Nephron (organoid): ENCODE results near the gene AFTPH.

Experiments used
- H3K27ac Mint-ChIP-seq, 3 experiments: 2 replicates each; pipeline ENCODE4 v1.8.0; 2020; ENCODE audit warnings: mixed read lengths in 3 of 3, mild to moderate bottlenecking in 2 of 3, moderate library complexity in 1 of 3
- H3K27me3 Mint-ChIP-seq: 2 replicates; pipeline ENCODE4 v1.8.0; 2021; ENCODE audit warnings: low read depth, mild to moderate bottlenecking, moderate library complexity, mixed read lengths
- H3K36me3 Mint-ChIP-seq: 2 replicates; pipeline ENCODE4 v1.8.0; 2020; ENCODE audit warnings: low read depth, mixed read lengths
- H3K4me1 Mint-ChIP-seq: 2 replicates; pipeline ENCODE4 v1.8.0; 2020; ENCODE audit warnings: mixed read lengths
- H3K4me3 Mint-ChIP-seq, 3 experiments: 2 replicates each; pipeline ENCODE4 v1.8.0; 2020; ENCODE audit warnings: mild to moderate bottlenecking in 3 of 3, mixed read lengths in 3 of 3, moderate library complexity in 2 of 3
- H3K9me3 Mint-ChIP-seq: 2 replicates; pipeline ENCODE4 v1.8.0; 2020; ENCODE audit warnings: mixed read lengths
- CTCF ChIP-seq, 3 experiments: fragments of 200-600 bp; sonication (generic); IDR thresholded peaks; one replicate each; pipeline ENCODE4 v1.5.0; 2021; ENCODE audit warnings: antibody characterized with exemption in 3 of 3; ENCODE audit not compliant: unreplicated experiment in 3 of 3

Gene AFTPH

GRCh38 chr2:64485961-64486360 is 38.2 kb upstream of the AFTPH start:
- no peaks in the 10 kb centered on the region for H3K36me3 Mint-ChIP-seq
- no peaks in the 10 kb centered on the region for H3K9me3 Mint-ChIP-seq

GRCh38 chr2:64487256-64488049 is 36.7 kb upstream of the AFTPH start:
- H3K36me3 Mint-ChIP-seq = no peaks in the 10 kb centered on the region
- no peaks in the 10 kb centered on the region for H3K9me3 Mint-ChIP-seq
- TF ChIP-seq CTCF (IDR thresholded peaks at IDR 0.05; ENCODE audit: unreplicated experiment in 3 of 3) = no peak
- H3K4me3 Mint-ChIP-seq = no peak overlapping the region
- H3K27ac Mint-ChIP-seq = no peak overlapping the region
- peaks cover 5% of the 10 kb centered on the region for H3K4me1 Mint-ChIP-seq
- peaks cover 16% of the 10 kb centered on the region for H3K27me3 Mint-ChIP-seq

More at GRCh38 chr2:64485961-64486360, 38.2 kb upstream of the AFTPH start:
- no peak overlapping the region for H3K27ac Mint-ChIP-seq
- H3K4me1 Mint-ChIP-seq = peaks cover 5% of the 10 kb centered on the region
- H3K4me3 Mint-ChIP-seq = no peak overlapping the region
- H3K27me3 Mint-ChIP-seq = peaks cover 16% of the 10 kb centered on the region
- TF ChIP-seq CTCF (IDR thresholded peaks at IDR 0.05; ENCODE audit: unreplicated experiment in 3 of 3) = no peak

- Mint-ChIP-seq H3K27ac (no peak overlapping the region), H3K36me3 (no peaks in the 10 kb centered on the region), H3K27me3 (peaks cover 15% of the 10 kb centered on the region), H3K4me3 (no peak overlapping the region), H3K4me1 (peaks cover 5% of the 10 kb centered on the region), H3K9me3 (no peaks in the 10 kb centered on the region)
- TF ChIP-seq CTCF (IDR thresholded peaks at IDR 0.05; ENCODE audit: unreplicated experiment in 3 of 3) = peak; percentile 95 to 97 (median 96)
These were observed 35.8 kb upstream of the AFTPH start for GRCh38 chr2:64488050-64488974.

- Mint-ChIP-seq H3K4me1 (peaks cover 5% of the 10 kb centered on the region), H3K27me3 (peaks cover 15% of the 10 kb centered on the region), H3K27ac (no peak overlapping the region), H3K9me3 (no peaks in the 10 kb centered on the region), H3K36me3 (no peaks in the 10 kb centered on the region), H3K4me3 (no peak overlapping the region)
- TF ChIP-seq CTCF (IDR thresholded peaks at IDR 0.05; ENCODE audit: unreplicated experiment in 3 of 3) = no peak
These were observed 34.9 kb upstream of the AFTPH start for GRCh38 chr2:64489081-64489751.

GRCh38 chr2:64491426-64491825 is 32.7 kb upstream of the AFTPH start:
- H3K27me3 Mint-ChIP-seq = peaks cover 7% of the 10 kb centered on the region
- no peak overlapping the region for H3K4me3 Mint-ChIP-seq
- H3K36me3 Mint-ChIP-seq = no peaks in the 10 kb centered on the region

More at GRCh38 chr2:64491426-64491825, 32.7 kb upstream of the AFTPH start:
- no peak for TF ChIP-seq CTCF (IDR thresholded peaks at IDR 0.05; ENCODE audit: unreplicated experiment in 3 of 3)
- Mint-ChIP-seq H3K9me3 (no peaks in the 10 kb centered on the region), H3K4me1 (no peaks in the 10 kb centered on the region), H3K27ac (no peak overlapping the region)
